A549 treated with dexamethasone at 1 μM for 4 hours (cell line): ENCODE results near the gene SLC66A2. TPM values are rescaled to one million over a fixed set of nuclear protein-coding genes. Genes with fewer than 3 reads are reported as not detected.

Experiments
- total RNA-seq: library from RNA; stranded (reverse); fragments of 200-300 nt; extraction: Qiagen RNA extraction; gene quantifications from 5 replicates; pipeline ENCODE4 v1.2.3, GENCODE V29; 2022

Gene SLC66A2
- total RNA-seq = 14.2 to 19.3 TPM (median 18.1 TPM) in 5 replicates

GRCh38 chr18:79951545-79952455 lies at the start of gene SLC66A2:
Gene SLC66A2, minus strand, starts transcription at chr18:79951653. Its CDS starts 727 bp downstream, at chr18:79950926.

DNA sequence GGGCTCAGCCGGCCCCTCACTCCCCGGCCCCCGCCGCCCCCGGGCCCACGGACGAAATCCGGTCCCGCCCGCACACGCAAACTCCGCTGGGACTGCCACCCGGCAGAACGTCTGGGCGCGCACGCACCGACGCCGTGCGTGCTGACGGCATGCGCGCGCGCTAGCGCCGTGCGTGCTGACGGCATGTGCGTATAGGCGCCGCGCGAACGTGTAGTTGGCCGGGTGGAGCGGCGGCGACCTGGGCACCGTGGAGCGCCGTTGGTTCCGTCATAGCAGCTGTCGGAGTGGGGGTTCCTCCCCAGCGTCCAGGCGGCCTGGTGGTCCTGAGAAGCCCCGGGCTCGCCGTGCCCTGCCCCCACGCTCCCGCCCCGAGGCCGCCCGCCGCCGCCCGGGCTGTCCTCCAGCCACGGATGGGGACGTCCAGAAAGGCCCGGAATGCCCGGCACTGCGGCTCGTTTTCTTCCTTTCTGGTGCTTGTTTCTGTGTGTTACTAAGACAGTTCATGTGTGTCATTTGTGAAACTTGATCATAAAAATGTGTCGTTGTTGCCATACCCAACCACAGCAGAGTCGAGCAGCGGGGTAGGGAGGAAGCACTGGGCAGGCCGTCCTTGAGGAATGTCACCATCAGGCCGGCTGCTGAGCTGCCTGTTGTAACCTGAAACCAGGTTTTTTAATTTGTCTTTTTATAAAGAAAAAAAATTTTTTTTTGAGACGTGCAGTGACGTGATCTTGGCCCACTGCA lies 37.2 kb upstream of the SLC66A2 start, which contains the start of gene TXNL4A:
TSS of gene TXNL4A (minus strand) at position 113 of the 744 bp plus-strand sequence. CDS start 171 bp downstream, outside the sequence.

DNA sequence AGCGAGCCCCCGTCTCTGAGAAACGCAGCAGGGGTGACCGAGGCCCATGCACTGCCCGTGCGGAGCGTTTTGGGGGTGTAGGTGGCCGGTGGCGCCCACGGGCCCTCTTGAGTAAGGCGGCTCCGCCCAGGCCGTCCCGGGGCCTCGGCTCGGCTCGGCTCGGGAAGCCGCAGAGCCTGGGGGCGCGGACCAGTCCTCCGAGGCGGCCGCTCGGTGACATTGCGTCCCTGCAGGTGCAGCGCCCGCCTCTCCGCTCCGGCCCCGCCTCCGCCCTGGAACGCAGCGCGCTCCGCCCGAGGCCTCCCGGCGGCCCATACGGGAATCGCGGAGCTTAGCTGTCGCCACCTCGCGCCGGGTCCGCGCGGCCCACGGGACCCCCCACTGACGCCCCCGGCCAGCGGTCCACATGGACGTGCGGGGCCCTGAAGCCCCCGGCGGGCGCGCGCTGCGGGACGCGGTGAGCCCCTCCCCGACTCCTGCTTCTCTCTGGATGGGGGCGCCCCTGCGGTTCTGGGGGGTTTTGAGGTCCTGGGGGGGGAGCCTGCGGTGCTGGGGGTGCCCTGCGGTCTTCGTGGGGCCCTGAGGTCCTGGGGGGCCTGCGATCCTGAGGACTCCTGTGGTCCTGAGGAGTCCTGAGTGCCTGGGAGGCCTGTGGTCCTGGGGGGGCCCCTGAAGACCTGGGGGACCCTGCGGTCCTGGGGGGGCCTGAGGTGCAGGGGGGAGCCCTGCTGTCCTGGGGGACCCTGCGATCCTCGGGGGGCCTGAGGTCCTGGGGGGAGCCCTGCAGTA lies 13.1 kb upstream of the SLC66A2 start, which contains the start of gene HSBP1L1:
TSS of gene HSBP1L1 (plus strand) at position 314 of the 789 bp plus-strand sequence. CDS start at position 407, 93 bp downstream.

Other genes with a start within 250 kb of the SLC66A2 start
- gene KCNG2, start 153.7 kb downstream of the SLC66A2 start, total RNA-seq = not detected in 5 replicates
- 9.7 to 13.3 TPM (median 11.6 TPM) in 5 replicates for gene HSBP1L1, start 13.0 kb upstream of the SLC66A2 start, total RNA-seq
- gene TXNL4A, start 36.9 kb upstream of the SLC66A2 start, total RNA-seq = 94.8 to 140 TPM (median 120 TPM) in 5 replicates
- 28.9 to 34.0 TPM (median 30.3 TPM) in 5 replicates for gene RBFA, start 82.8 kb upstream of the SLC66A2 start, total RNA-seq
- 11.2 to 14.3 TPM (median 12.7 TPM) in 5 replicates for gene ADNP2, start 157.6 kb upstream of the SLC66A2 start, total RNA-seq